Measurements from ENCODE around the gene CTDSP2.
"Not testable (repeated sequence)": the region's sequence is repeated elsewhere in the genome, so short reads cannot be mapped to it uniquely, and the experiment has no call there.

The CTDSP2 gene

GRCh38 chr12:57851552-57851951, 5.0 kb upstream of the CTDSP2 start:
- no peak overlapping the region for H2AFZ ChIP-seq (ENCODE audit: low read length, unreplicated experiment)
- no peak overlapping the region for H3K27ac ChIP-seq (ENCODE audit: low read depth, low read length)
- H3K36me3 ChIP-seq (ENCODE audit: insufficient read depth, low read length), result no peaks in the 10 kb centered on the region
- H3K4me3 ChIP-seq (ENCODE audit: low read depth, low read length), result no peak overlapping the region
- no peaks in the 10 kb centered on the region for H3K79me2 ChIP-seq (ENCODE audit: control insufficient read depth, insufficient read depth, low read length, unreplicated experiment)
- peaks cover 17% of the 10 kb centered on the region for H3K27me3 ChIP-seq (ENCODE audit: insufficient read depth, low read length)
- no peaks in the 10 kb centered on the region for H3K4me1 ChIP-seq (ENCODE audit: control insufficient read depth, insufficient read depth, low read length, unreplicated experiment)

GRCh38 chr12:57850854-57851430, 4.4 kb upstream of the CTDSP2 start:
- peaks cover 17% of the 10 kb centered on the region for H3K27me3 ChIP-seq (ENCODE audit: insufficient read depth, low read length)
- no peaks in the 10 kb centered on the region for H3K36me3 ChIP-seq (ENCODE audit: insufficient read depth, low read length)
- peaks cover 6% of the 10 kb centered on the region for H3K79me2 ChIP-seq (ENCODE audit: control insufficient read depth, insufficient read depth, low read length, unreplicated experiment)
- no peak overlapping the region for H2AFZ ChIP-seq (ENCODE audit: low read length, unreplicated experiment)
- H3K4me3 ChIP-seq (ENCODE audit: low read depth, low read length), result no peak overlapping the region
- no peak overlapping the region for H3K27ac ChIP-seq (ENCODE audit: low read depth, low read length)
- H3K4me1 ChIP-seq (ENCODE audit: control insufficient read depth, insufficient read depth, low read length, unreplicated experiment), result no peaks in the 10 kb centered on the region

GRCh38 chr12:57849447-57849846, 2.9 kb upstream of the CTDSP2 start:
- H3K36me3 ChIP-seq (ENCODE audit: insufficient read depth, low read length); H2AFZ ChIP-seq (ENCODE audit: low read length, unreplicated experiment); H3K27ac ChIP-seq (ENCODE audit: low read depth, low read length); H3K4me1 ChIP-seq (ENCODE audit: control insufficient read depth, insufficient read depth, low read length, unreplicated experiment); H3K4me3 ChIP-seq (ENCODE audit: low read depth, low read length): not testable (repeated sequence)
- peaks cover 20% of the 10 kb centered on the region for H3K79me2 ChIP-seq (ENCODE audit: control insufficient read depth, insufficient read depth, low read length, unreplicated experiment)
- peaks cover 17% of the 10 kb centered on the region for H3K27me3 ChIP-seq (ENCODE audit: insufficient read depth, low read length)

GRCh38 chr12:57849035-57849434, 2.5 kb upstream of the CTDSP2 start:
- Histone ChIP-seq H3K79me2 (ENCODE audit: control insufficient read depth, insufficient read depth, low read length, unreplicated experiment) (peaks cover 24% of the 10 kb centered on the region), H3K4me1 (ENCODE audit: control insufficient read depth, insufficient read depth, low read length, unreplicated experiment) (peaks cover 4% of the 10 kb centered on the region), H3K27me3 (ENCODE audit: insufficient read depth, low read length) (peaks cover 17% of the 10 kb centered on the region), H2AFZ (ENCODE audit: low read length, unreplicated experiment) (no peak overlapping the region), H3K36me3 (ENCODE audit: insufficient read depth, low read length) (no peaks in the 10 kb centered on the region), H3K27ac (ENCODE audit: low read depth, low read length) (no peak overlapping the region), H3K4me3 (ENCODE audit: low read depth, low read length) (no peak overlapping the region)

- Histone ChIP-seq H3K36me3 (ENCODE audit: insufficient read depth, low read length) (no peaks in the 10 kb centered on the region), H3K4me1 (ENCODE audit: control insufficient read depth, insufficient read depth, low read length, unreplicated experiment) (peaks cover 12% of the 10 kb centered on the region), H2AFZ (ENCODE audit: low read length, unreplicated experiment) (no peak overlapping the region), H3K27ac (ENCODE audit: low read depth, low read length) (no peak overlapping the region), H3K4me3 (ENCODE audit: low read depth, low read length) (no peak overlapping the region), H3K79me2 (ENCODE audit: control insufficient read depth, insufficient read depth, low read length, unreplicated experiment) (peaks cover 32% of the 10 kb centered on the region), H3K27me3 (ENCODE audit: insufficient read depth, low read length) (peaks cover 13% of the 10 kb centered on the region)
Measured at GRCh38 chr12:57848208-57848607, 1.7 kb upstream of the CTDSP2 start.

GRCh38 chr12:57846285-57846576, 298 bp downstream of the CTDSP2 start:
- peaks cover 52% of the 10 kb centered on the region for H3K79me2 ChIP-seq (ENCODE audit: control insufficient read depth, insufficient read depth, low read length, unreplicated experiment)
- H3K27ac ChIP-seq (ENCODE audit: low read depth, low read length), result peak overlapping the region; percentile 81
- peak overlapping the region; percentile 77 for H2AFZ ChIP-seq (ENCODE audit: low read length, unreplicated experiment)

GRCh38 chr12:57845478-57846284, 848 bp downstream of the CTDSP2 start:
- Histone ChIP-seq H2AFZ (ENCODE audit: low read length, unreplicated experiment) (no peak overlapping the region), H3K79me2 (ENCODE audit: control insufficient read depth, insufficient read depth, low read length, unreplicated experiment) (peaks cover 57% of the 10 kb centered on the region), H3K27me3 (ENCODE audit: insufficient read depth, low read length) (no peaks in the 10 kb centered on the region), H3K27ac (ENCODE audit: low read depth, low read length) (peak overlapping the region; percentile 81), H3K36me3 (ENCODE audit: insufficient read depth, low read length) (no peaks in the 10 kb centered on the region), H3K4me1 (ENCODE audit: control insufficient read depth, insufficient read depth, low read length, unreplicated experiment) (peaks cover 37% of the 10 kb centered on the region), H3K4me3 (ENCODE audit: low read depth, low read length) (peak overlapping the region; percentile 95)

More at GRCh38 chr12:57846285-57846576, 298 bp downstream of the CTDSP2 start:
- Histone ChIP-seq H3K27me3 (ENCODE audit: insufficient read depth, low read length) (no peaks in the 10 kb centered on the region), H3K4me3 (ENCODE audit: low read depth, low read length) (peak overlapping the region; percentile 95), H3K36me3 (ENCODE audit: insufficient read depth, low read length) (no peaks in the 10 kb centered on the region), H3K4me1 (ENCODE audit: control insufficient read depth, insufficient read depth, low read length, unreplicated experiment) (peaks cover 32% of the 10 kb centered on the region)

GRCh38 chr12:57844709-57845477, 1.6 kb downstream of the CTDSP2 start:
- Histone ChIP-seq H3K4me3 (ENCODE audit: low read depth, low read length) (peak overlapping the region; percentile 95), H3K27me3 (ENCODE audit: insufficient read depth, low read length) (no peaks in the 10 kb centered on the region), H3K79me2 (ENCODE audit: control insufficient read depth, insufficient read depth, low read length, unreplicated experiment) (peaks cover 65% of the 10 kb centered on the region), H3K27ac (ENCODE audit: low read depth, low read length) (peak overlapping the region; percentile 81), H3K4me1 (ENCODE audit: control insufficient read depth, insufficient read depth, low read length, unreplicated experiment) (peaks cover 45% of the 10 kb centered on the region), H3K36me3 (ENCODE audit: insufficient read depth, low read length) (no peaks in the 10 kb centered on the region), H2AFZ (ENCODE audit: low read length, unreplicated experiment) (no peak overlapping the region)

- Histone ChIP-seq H3K27me3 (ENCODE audit: insufficient read depth, low read length) (no peaks in the 10 kb centered on the region), H3K4me1 (ENCODE audit: control insufficient read depth, insufficient read depth, low read length, unreplicated experiment) (peaks cover 66% of the 10 kb centered on the region), H3K79me2 (ENCODE audit: control insufficient read depth, insufficient read depth, low read length, unreplicated experiment) (peaks cover 88% of the 10 kb centered on the region), H3K4me3 (ENCODE audit: low read depth, low read length) (peak overlapping the region; percentile 95), H3K36me3 (ENCODE audit: insufficient read depth, low read length) (no peaks in the 10 kb centered on the region), H3K27ac (ENCODE audit: low read depth, low read length) (no peak overlapping the region), H2AFZ (ENCODE audit: low read length, unreplicated experiment) (no peak overlapping the region)
Measured at GRCh38 chr12:57842342-57843294, 3.9 kb downstream of the CTDSP2 start.

- Histone ChIP-seq H3K79me2 (ENCODE audit: control insufficient read depth, insufficient read depth, low read length, unreplicated experiment) (peaks cover 98% of the 10 kb centered on the region), H3K4me3 (ENCODE audit: low read depth, low read length) (peak overlapping the region; percentile 11; the same call in 1 of the 2 replicates), H3K36me3 (ENCODE audit: insufficient read depth, low read length) (no peaks in the 10 kb centered on the region), H3K4me1 (ENCODE audit: control insufficient read depth, insufficient read depth, low read length, unreplicated experiment) (peaks cover 76% of the 10 kb centered on the region), H2AFZ (ENCODE audit: low read length, unreplicated experiment) (no peak overlapping the region), H3K27me3 (ENCODE audit: insufficient read depth, low read length) (no peaks in the 10 kb centered on the region), H3K27ac (ENCODE audit: low read depth, low read length) (no peak overlapping the region)
Measured at GRCh38 chr12:57841445-57841844, 5.1 kb downstream of the CTDSP2 start.

Data from ACC112 (cell line).